Fibroblast of skin of left quadriceps (primary cell): ENCODE measurements around the gene GOLM1.

Experiments used
- DNase-seq, 2 experiments: peaks; one replicate each; pipeline ENCODE4 v3.0.0-alpha.2; 2013; ENCODE audit warnings: low read depth in 2 of 2

The GOLM1 gene

GRCh38 chr9:86046071-86046636 lies 53.2 kb downstream of the GOLM1 start:
- DNase-seq = no peak

DNA sequence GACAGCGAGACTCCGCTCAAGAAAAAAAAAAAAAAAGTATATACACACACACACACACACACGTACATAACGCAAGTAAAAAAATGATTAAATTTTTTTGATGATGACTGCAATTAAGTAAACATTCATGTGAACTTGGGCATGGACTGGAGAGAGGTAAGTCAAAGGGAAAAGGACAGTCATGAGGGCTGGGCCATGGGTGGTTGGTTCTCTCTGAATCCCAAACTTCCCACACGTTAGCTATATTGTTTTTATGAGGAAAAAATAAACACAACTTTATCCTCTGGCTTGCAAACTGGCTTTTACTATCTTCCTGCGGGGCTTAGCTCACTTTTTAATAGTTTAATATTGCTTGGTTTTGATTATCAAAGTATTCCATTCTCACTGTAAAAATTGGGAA lies 53.7 kb downstream of the GOLM1 start:
- no peak for DNase-seq

- DNase-seq = no peak
Measured at GRCh38 chr9:86043999-86044398, 55.4 kb downstream of the GOLM1 start.

- DNase-seq = no peak
Measured at GRCh38 chr9:86043586-86043985, 55.8 kb downstream of the GOLM1 start.

- no peak for DNase-seq
Measured at GRCh38 chr9:86042199-86042978, 57.0 kb downstream of the GOLM1 start.

DNA sequence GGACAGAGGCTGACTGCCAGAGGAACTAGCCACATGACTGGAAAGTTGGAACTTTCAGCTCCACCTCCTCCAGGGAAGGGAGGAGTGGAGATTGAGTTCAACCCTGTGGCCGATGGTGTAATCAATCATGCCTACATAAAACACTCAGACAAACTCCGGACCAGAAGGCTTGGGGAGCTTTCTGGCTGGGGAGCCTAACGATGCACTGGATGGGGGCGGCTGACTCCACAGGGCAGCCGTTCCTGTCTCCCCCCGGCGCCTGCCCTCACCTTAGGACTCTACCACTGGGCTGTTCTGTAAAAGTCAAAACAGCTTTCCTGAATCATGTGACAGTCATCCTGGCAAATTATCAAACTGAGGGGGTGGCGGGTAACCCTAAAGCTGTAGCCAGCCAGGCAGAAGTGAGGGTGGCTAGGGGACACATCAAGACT lies 58.0 kb downstream of the GOLM1 start:
- DNase-seq = no peak

- DNase-seq = no peak
Measured at GRCh38 chr9:86040861-86041155, 58.5 kb downstream of the GOLM1 start.

- DNase-seq = peak in 1 of 2 experiments; percentile 24
Measured at GRCh38 chr9:86039991-86040860, 59.1 kb downstream of the GOLM1 start.

GRCh38 chr9:86036555-86036954 lies 62.8 kb downstream of the GOLM1 start:
- DNase-seq = no peak

DNA sequence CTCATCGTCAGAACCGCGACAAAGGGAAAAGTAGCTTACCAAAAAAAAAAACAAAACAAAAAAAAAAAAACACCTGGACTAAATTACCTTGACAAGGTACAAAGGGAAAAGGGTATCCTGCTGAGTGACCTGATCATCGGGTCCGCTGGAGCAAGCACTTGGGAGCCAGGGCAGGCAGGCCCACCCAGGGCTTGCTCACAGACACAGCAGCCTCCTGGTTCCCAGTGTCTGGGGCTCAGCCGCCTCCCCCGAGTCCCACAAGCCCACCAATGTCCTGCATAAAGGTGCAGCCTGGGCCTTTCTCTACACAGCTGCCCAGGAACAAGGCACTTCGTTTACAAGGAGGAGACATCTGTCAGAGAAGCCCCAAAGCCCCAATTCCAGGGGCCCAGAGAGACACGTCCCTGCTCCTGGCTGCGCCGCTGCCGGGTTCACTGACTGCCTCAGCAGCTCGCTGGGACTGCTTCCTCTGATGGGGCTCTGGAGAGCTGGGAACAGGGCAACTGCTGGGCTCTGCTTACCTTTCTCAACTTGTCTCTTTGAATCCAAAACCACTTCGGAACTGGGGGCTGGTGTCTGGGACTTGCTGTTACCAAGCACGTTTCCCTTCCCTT lies 63.4 kb downstream of the GOLM1 start:
- no peak for DNase-seq

GRCh38 chr9:86034863-86035734 lies 64.3 kb downstream of the GOLM1 start:
- DNase-seq = no peak

DNA sequence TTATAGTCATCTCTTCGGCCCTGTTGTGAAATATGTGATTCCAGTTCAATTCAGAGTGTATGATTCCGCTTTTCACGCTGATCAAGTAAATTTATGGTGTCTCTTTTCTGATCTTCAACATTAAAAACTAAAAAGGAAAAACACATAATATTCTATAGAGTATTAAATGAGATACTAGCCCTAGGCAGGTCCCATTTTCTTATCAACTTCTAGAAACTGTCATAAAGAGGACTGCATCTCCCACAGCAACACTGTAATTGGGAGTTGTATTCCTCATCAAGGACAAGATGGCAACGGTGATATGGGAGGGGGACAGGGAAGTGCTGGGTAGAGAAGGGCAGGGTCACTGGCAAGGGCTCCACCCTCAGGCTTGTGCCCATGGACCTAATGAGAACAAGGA lies 71.6 kb downstream of the GOLM1 start:
- no peak for DNase-seq

DNA sequence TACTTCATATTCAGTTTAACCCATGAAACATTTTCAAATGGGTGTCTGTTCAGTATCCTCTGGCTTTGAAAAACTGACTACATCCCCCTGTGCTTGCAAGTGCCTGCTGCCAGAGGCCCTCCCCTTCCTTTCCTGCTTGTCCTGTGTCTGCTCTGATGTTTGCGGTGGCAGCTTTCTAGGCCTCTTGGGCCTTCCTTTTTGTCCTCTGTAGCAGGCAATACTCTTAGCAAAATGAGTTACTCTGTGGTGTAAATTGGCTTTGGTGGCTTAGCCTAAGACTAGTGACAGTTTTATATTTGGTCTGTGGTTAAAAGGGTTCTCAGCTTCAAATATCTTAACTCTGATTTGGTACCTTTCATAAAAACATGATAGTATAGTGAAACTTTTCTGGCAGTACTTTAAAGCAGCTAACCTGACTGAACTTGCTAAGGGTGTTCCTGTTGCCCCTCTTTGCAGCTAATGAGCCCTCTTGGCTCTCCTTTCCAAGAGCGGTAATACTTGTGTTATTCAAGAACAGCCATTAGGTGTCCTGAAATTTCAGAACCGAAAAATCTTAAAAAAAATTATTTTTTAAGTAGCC lies 76.6 kb downstream of the GOLM1 start:
- no peak for DNase-seq

DNA sequence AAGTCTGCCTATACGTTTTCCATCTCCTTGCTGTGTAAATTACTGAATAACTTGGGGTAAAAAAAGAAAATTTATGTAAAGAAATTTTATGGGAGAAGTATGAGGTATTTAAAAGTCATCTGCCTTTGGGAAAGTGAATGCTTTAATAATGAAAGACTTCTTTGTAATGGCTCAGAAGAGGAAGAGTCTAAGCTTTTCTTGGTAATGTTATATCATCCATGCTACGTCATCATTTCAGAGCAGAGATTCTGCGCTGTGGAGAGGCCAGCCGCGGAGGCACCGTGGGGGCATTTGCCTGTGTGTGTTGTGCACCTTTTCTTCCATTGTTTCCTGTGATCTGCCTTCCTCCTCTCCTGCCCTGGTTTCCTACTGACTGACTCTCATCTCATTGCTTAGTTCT lies 78.2 kb downstream of the GOLM1 start:
- no peak for DNase-seq

GRCh38 chr9:86020731-86021130 lies 78.6 kb downstream of the GOLM1 start:
- no peak for DNase-seq

GRCh38 chr9:86009133-86009532 lies 90.2 kb downstream of the GOLM1 start:
- DNase-seq = no peak

GRCh38 chr9:86005253-86005775 lies 94.0 kb downstream of the GOLM1 start:
- DNase-seq = no peak

DNA sequence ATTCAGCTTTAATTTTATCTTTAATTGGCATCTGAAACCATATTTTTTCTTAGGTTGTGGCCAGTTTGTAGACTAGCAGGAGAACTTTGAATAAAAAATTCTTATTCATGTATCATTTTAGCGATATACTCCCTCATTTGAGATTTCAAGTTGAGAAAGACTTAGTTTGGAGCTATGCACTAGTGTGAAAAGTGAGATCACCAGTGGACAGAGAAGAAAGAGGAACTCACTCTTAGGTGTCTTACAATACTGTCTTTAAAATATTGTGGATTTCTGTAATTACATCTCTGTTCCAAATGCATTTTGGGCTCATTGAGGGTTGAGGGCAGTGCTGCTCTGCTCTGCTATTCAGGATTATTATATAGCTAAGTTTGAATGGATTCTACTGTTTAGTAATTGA lies 103.8 kb downstream of the GOLM1 start:
- no peak for DNase-seq

GRCh38 chr9:85995097-85995496 lies 104.3 kb downstream of the GOLM1 start:
- no peak for DNase-seq

GRCh38 chr9:85994191-85994590 lies 105.2 kb downstream of the GOLM1 start:
- DNase-seq = no peak

DNA sequence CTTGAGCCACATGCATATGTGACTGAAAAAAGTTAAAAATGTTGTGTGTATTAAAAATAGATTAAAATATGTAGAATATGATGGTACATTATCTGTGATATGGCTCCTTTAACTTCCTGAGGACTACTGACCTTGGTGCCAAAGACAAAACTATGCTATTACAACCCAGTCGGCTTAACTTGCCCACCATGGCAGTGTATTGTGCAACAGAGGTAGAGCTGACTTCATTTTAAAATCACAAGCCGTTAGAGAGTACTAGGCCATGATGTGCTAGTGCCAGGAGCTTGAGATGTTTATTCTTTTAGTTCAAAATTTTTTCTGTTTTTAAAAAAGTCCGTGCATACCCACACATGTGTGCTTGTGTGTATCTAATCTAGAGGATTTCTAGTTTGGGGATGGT lies 112.1 kb downstream of the GOLM1 start:
- DNase-seq = no peak
